ENCODE results near the gene NDUFB6. TPM values are rescaled to one million over a fixed set of nuclear protein-coding genes. Genes with fewer than 3 reads are reported as not detected.

Gene NDUFB6
- total and polyA plus RNA-seq, 2 of the 4 experiments (the other 2 are of a cell fraction) = 24.2 to 51.0 TPM

GRCh38 chr9:32503008-32503407 is 70.0 kb downstream of the NDUFB6 start:
- H3K23ac ChIP-seq (ENCODE audit: low read depth, low read length) = no peak overlapping the region
- H4K20me1 ChIP-seq (ENCODE audit: insufficient read depth, low read length) = no peaks in the 10 kb centered on the region; the same call in 1 of the 2 replicates
- no peak for ATAC-seq (ENCODE audit: low read depth)
- H3K14ac ChIP-seq (replicated peaks; ENCODE audit: low read depth, low read length) = no peak overlapping the region
- no peak overlapping the region for H3K18ac ChIP-seq (ENCODE audit: low read depth, low read length)
- no peak overlapping the region for H2AK9ac ChIP-seq (replicated peaks; ENCODE audit: low read depth, low read length, poor library complexity)
- H3K79me1 ChIP-seq (ENCODE audit: low read depth in 1 of 2, low read length in 2 of 2) = peaks cover 13 to 19% of the 10 kb centered on the region in 2 experiments; a peak in 3 of 4 replicates
- peaks cover 5% of the 10 kb centered on the region; the same call in 1 of the 2 replicates for H3K36me3 ChIP-seq (ENCODE audit: control insufficient read depth, insufficient read depth, low read length)
- dilution Hi-C loops (cut with HindIII; ENCODE audit: low sequenced_read_pairs, unreplicated experiment) (no loop called here), in situ Hi-C loops (cut with MboI; ENCODE audit: low sequenced_read_pairs) (no loop called here), intact Hi-C loops (cut with micrococcal nuclease) (no loop called here)
- H2BK15ac ChIP-seq (ENCODE audit: low read depth, low read length) = no peak overlapping the region
- no peak overlapping the region for H4K8ac ChIP-seq (ENCODE audit: low read depth in 2 of 2, low read length in 2 of 2)
- ChIA-PET CTCF (no interaction called here), POLR2A (ENCODE audit: unreplicated experiment) (no interaction called here)
- TF ChIP-seq RFX5 (IDR thresholded peaks at IDR 0.05; ENCODE audit: low read depth, low read length) = no peak
- TF ChIP-seq POLR2A (IDR thresholded peaks at IDR 0.05; ENCODE audit: low read depth, low read length) = no peak
- no peak for TF ChIP-seq SMC3 (IDR thresholded peaks at IDR 0.05; ENCODE audit: low read depth, low read length)
- no peak for TF ChIP-seq BHLHE40 (IDR thresholded peaks at IDR 0.05; ENCODE audit: low read depth, low read length)
- TF ChIP-seq RCOR1 (IDR thresholded peaks at IDR 0.05; ENCODE audit: insufficient replicate concordance, low read length) = no peak
- no peaks in the 10 kb centered on the region for H3K9me3 ChIP-seq (ENCODE audit: control insufficient read depth, insufficient read depth, low read length)
- H3K4ac ChIP-seq (ENCODE audit: low read depth, low read length) = no peak overlapping the region
- no peak overlapping the region for H2BK5ac ChIP-seq (ENCODE audit: low read depth, low read length, poor library complexity, severe bottlenecking)
- H4K91ac ChIP-seq (ENCODE audit: insufficient read depth, low read depth, low read length) = no peak overlapping the region
- H3K9me1 ChIP-seq (ENCODE audit: insufficient read depth, low read length) = 0 out of 2 replicates have a peak, but pooled peaks cover under 1% of the 10 kb centered on the region
- no peak overlapping the region for H3K9ac ChIP-seq (ENCODE audit: low read depth, low read length)
- H2AFZ ChIP-seq (replicated peaks; ENCODE audit: low read length, poor library complexity) = no peak overlapping the region
- WGBS, 2 experiments (ENCODE audit: extremely low coverage in 2 of 2, insufficient read length in 1 of 2) = 77% methylated on average over 3 of the region's 3 CpGs; no CpG with 5 or more reads in 1 of the 2 experiments
- DNase-seq = no peak
- no peak overlapping the region for H3K56ac ChIP-seq (ENCODE audit: extremely low read depth, insufficient read depth, low read length)
- no peak overlapping the region for H4K5ac ChIP-seq (ENCODE audit: low read depth, low read length)
- H3K4me1 ChIP-seq (ENCODE audit: control insufficient read depth, insufficient read depth, low read length) = no peaks in the 10 kb centered on the region
- H2BK120ac ChIP-seq (ENCODE audit: low read depth, low read length) = no peak overlapping the region
- no peak overlapping the region for H2BK20ac ChIP-seq (ENCODE audit: low read depth, low read length)
- no peak overlapping the region for H3K27ac ChIP-seq (ENCODE audit: insufficient read depth, low read length)
- no TSS peak for BruUV-seq (replicated peaks)
- no peak overlapping the region for H3K4me2 ChIP-seq (ENCODE audit: low read depth, low read length)
- H2AK5ac ChIP-seq (ENCODE audit: low read depth, low read length) = no peak overlapping the region
- no peaks in the 10 kb centered on the region for H3K27me3 ChIP-seq (ENCODE audit: control insufficient read depth, insufficient read depth, low read length)
- no peak overlapping the region for H3K4me3 ChIP-seq (ENCODE audit: insufficient read depth, low read depth, low read length)

Other genes with a start within 250 kb of the NDUFB6 start
- gene ACO1, start 188.5 kb downstream of the NDUFB6 start, total RNA-seq (2012; rRNA removed) = 140 and 158 TPM in 2 replicates
- 77.6 and 85.9 TPM in 2 replicates for gene ACO1, start 188.5 kb downstream of the NDUFB6 start, polyA plus RNA-seq (2012; rRNA removed)
- gene RIGI, start 47.0 kb downstream of the NDUFB6 start, total RNA-seq (2012; rRNA removed) = 13.6 and 18.1 TPM in 2 replicates
- gene RIGI, start 47.0 kb downstream of the NDUFB6 start, polyA plus RNA-seq (2012; rRNA removed) = 3.8 and 4.8 TPM in 2 replicates
- 1.1 and 2.5 TPM in 2 replicates for gene SMIM27, start 20.8 kb downstream of the NDUFB6 start, total RNA-seq (2012; rRNA removed)
- gene SMIM27, start 20.8 kb downstream of the NDUFB6 start, polyA plus RNA-seq (2012; rRNA removed) = 3.4 and 5.5 TPM in 2 replicates
- 27.8 and 41.7 TPM in 2 replicates for gene TOPORS, start 20.6 kb downstream of the NDUFB6 start, total RNA-seq (2012; rRNA removed)
- 6.3 and 7.4 TPM in 2 replicates for gene TOPORS, start 20.6 kb downstream of the NDUFB6 start, polyA plus RNA-seq (2012; rRNA removed)
- under 0.01 TPM in 1 of 2 replicates, not detected in the other for gene TAF1L, start 62.5 kb upstream of the NDUFB6 start, total RNA-seq (2012; rRNA removed)
- not detected in 2 replicates for gene TAF1L, start 62.5 kb upstream of the NDUFB6 start, polyA plus RNA-seq (2012; rRNA removed)
- gene TMEM215, start 210.4 kb upstream of the NDUFB6 start, total RNA-seq (2012; rRNA removed) = not detected in 2 replicates
- gene TMEM215, start 210.4 kb upstream of the NDUFB6 start, polyA plus RNA-seq (2012; rRNA removed) = not detected in 2 replicates

Measured in IMR-90 (cell line).